HFF-Myc (cell line): Measurements from ENCODE around the gene SLC38A9.

ENCODE experiments used
- DNase-seq: peaks from one replicate; pipeline ENCODE4 v3.0.0-alpha.2; 2011; ENCODE audit warnings: low read depth; ENCODE audit errors: extremely low read depth
- H3K4me3 ChIP-seq: replicated peaks from 2 replicates; pipeline ENCODE4 v1.5.1; 2011; ENCODE audit warnings: low read depth, mild to moderate bottlenecking, control low read depth, low read length
- CTCF ChIP-seq: IDR thresholded peaks from 2 replicates; pipeline ENCODE4 v1.5.1; 2012; ENCODE audit warnings: mild to moderate bottlenecking, low read depth, low read length, control low read depth; ENCODE audit errors: missing control alignments

SLC38A9 gene

DNA sequence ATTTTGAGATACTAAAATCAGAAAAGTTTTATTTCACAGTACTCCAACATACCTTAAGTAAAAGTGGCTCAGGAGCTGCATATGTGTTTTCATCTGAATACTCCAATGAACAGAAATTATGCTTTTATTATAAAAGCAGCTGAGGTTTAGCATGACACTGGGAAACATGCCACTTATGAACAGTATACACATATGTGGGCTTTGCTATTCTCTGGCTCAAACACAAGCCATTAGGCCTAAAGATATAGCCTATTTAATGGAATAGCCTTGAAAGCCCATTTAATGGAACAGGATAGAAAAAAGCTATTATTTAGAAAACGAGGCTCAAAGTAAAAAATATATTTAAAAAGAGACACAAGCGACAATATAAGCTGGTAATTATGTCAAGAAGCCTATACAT, 74.1 kb downstream of the SLC38A9 start:
- no peak for DNase-seq
- TF ChIP-seq CTCF, result no peak
- H3K4me3 ChIP-seq, result no peak overlapping the region

DNA sequence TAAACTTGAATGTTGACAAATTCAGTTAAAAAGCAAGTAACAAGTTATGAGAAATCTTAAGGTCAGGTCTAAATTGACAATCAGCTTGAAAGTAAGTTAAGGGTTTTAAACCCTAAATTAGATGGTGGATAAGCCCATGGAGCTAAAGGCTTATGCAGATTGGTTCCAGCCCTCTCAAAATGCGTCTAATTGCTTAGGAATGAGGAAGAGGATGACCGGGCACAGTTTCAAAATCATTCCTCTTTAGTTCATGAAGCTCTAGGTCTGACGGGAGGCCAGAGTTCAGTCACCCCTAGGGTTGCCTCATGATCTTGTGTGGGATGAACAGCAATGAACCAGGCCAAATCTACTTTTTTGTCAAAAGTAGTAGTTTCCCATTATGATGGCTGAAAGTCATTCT, 75.4 kb downstream of the SLC38A9 start:
- TF ChIP-seq CTCF, result no peak
- DNase-seq, result no peak
- H3K4me3 ChIP-seq, result no peak overlapping the region

GRCh38 chr5:55636177-55636576, 75.9 kb downstream of the SLC38A9 start:
- no peak overlapping the region for H3K4me3 ChIP-seq
- no peak for TF ChIP-seq CTCF
- DNase-seq, result no peak

DNA sequence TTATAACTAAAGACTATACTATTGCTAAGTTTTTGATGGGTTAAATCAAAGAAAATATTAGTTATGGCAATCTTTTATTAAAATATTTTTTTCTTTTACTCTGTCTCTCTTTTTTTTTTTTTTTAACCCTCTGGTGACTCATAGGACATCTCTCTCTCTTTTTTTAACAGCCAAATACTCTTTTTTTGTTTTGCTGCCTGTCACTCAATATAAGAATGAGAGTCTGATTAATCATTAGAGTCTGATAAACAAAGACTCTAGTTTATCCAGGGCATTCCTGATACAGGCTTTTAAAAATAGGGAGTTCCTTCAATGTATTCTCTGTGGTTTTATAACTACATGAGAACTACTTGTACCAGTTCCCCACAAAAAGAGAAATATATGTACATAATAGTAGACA, 77.3 kb downstream of the SLC38A9 start:
- no peak overlapping the region for H3K4me3 ChIP-seq
- DNase-seq, result no peak
- no peak for TF ChIP-seq CTCF

- no peak for DNase-seq
- no peak for TF ChIP-seq CTCF
- no peak overlapping the region for H3K4me3 ChIP-seq
Observed at GRCh38 chr5:55634209-55634805, 77.8 kb downstream of the SLC38A9 start.

- no peak for TF ChIP-seq CTCF
- no peak overlapping the region for H3K4me3 ChIP-seq
- no peak for DNase-seq
Observed at GRCh38 chr5:55633574-55634208, 78.4 kb downstream of the SLC38A9 start.

DNA sequence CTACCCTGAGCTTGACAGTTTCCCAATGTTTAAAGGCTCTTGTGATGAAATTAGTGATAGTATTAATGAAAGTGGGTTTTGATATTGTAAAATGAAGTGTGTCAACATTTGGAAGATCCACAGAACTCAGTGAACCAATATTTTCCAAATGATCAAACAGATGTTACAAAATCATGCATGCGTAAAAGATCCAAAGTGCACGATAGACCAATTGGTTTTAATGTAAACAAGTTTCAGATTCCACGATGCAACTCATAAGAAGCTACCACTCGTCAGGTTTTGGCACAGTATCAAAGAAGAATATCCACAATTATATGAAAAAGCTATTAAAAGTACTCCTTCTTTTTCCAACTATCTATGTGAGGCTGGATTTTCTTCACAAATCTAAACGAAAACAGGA, 82.3 kb downstream of the SLC38A9 start:
- DNase-seq, result no peak
- no peak for TF ChIP-seq CTCF

More for the DNA sequence above, 82.3 kb downstream of the SLC38A9 start:
- H3K4me3 ChIP-seq, result no peak overlapping the region
